NCI-H2081 (cell line): Measurements from ENCODE around the gene ALS2CL.

Experiments
- DNase-seq, 2 experiments: peaks; one replicate each; lab custom pipeline; 2025; lab: John Stamatoyannopoulos, UW

Gene ALS2CL

DNA sequence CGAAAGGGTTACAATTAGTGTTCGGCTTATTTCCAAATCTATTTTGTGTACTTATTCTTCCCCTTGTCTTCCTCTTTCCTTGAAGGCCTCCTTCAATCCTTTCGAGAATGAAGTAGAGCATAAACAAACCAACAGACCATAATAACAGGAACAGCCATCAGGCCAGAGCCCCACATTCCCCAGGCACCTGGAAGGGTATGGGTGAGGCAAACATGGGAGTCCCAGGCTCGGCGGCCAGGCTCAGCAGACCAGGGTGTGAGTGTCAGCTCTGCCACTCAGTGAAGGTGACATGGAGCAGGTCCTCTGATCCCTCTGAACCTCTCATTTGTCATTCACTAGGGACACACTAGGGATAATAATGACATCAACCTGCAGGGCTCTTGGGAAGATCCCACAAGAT, 13.8 kb downstream of the ALS2CL start:
- DNase-seq, result no peak

DNA sequence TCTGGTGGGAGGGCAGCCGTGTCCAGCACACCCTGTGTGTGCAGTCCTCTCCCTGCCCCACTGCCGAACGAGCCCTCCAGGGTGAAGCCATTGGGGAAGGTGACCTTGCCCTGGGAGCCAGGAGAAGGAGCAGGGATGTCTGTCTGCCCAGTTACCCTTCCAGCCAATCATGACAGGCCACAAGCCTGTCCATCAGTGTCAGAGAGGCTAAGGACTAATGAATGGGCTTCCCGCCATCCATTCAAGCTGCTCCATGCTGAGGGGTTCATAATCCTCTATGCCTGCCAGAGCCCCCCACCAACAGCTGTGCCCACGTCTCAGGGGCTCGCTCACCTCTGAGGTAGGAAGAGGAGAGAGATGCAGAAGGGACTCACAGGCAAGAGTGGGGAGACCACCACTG, 15.2 kb downstream of the ALS2CL start:
- no peak for DNase-seq

DNA sequence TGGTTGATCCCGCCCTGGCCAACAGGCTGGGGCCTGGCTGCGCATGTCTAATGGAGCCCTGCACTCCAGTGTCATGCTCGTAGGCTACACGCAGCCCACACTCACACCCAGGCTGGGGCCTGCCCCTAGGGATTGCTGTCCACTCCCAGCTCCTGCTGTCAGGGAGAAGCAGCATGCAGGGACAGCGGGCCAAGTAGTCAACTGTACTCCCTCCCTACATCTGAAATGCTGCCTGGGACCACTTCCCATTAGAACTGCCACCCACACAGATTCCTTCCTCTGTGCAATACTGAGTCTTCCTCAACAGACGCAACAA, 16.1 kb downstream of the ALS2CL start:
- no peak for DNase-seq

DNA sequence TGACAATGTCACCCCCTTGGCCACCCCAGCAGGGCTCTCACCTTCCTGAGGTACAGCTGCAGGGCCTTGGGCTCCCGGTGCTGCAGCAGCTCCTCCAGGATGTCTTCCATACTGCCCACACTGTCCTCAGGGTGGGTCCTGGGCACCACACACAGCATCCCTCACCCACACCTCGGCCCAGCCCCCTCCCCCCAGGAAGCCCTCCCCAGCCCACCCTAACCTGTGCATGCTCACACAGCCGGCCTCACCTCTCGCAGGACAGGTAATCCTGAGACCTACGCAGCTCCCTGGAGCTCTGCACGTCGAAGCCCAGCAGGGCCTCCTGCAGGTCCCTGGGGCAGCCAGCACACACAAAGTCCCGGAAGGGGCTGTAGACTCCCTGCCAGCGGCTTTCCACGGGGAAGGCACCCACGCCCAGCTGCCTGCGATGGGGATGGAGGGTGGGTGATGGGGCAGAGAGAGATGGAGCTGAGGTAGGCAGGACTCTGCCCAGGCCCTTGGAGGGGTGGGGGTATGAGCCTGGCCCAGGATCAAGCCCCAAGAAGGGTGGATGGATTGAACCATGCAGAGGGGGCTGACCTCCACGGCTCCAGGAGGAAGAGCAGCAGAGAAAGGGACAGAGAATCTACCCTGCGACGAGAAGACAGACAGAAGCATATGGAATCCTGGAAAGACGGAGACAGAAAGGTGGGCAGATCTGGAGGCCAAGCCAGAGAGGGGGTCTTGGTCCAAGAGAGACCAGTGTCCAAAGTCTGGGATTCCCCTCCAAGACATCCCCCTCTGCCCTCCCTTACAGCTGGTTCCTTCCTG, 16.7 kb downstream of the ALS2CL start:
- no peak for DNase-seq

DNA sequence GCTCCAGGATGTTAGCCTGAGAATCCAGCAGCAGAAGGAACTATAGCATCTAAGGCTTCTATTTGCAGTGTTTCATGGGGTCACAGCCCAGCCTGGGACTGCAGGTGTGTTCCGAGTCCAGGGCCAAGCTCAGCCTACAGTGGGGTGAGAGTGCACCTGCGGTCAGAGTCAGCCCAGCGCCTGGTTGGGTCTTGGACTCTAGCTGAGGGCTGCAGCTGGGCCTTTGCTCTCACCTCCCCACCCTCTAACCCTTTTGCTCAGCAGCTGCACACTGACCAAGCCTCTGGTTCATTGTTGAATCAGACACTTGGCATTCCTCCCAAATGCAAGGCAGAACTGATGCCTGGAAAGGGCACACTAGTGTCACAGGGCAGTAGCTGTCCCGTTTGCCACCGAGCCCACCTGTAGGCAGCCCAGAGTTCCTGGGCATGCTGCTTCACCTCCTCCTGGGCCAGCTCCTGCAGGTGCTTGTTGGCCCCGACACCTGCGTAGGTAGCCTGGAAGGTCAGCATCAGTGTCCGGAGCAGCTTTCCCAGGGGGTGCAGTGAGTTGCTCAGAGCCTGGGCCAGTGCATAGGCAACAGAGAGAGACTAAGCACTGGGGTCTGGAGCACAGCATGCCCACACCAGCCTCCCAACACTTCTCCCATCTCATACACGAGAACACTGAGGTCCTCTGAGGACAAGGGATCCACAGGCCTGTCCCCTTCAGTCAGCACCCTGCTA, 17.5 kb downstream of the ALS2CL start:
- no peak for DNase-seq

DNA sequence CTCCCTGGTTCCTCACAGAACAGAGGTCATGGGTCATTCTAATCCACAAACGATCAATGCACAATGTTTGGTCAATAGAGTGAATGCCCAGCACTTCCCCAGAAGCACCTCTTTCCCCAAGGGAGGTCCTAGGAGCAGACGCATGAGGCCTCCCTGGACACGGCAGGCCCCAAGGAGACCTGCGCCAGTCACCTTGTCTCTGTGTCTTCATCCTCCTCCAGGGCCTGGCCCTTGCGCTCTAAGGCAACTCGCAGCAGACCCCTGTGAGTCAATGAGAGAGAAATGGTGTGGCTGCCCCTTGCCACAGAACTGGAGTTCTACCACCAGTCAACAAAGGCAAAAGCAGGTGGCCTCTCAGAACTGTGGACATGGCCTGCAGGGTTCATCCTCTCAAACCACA, 18.1 kb downstream of the ALS2CL start:
- no peak for DNase-seq

DNA sequence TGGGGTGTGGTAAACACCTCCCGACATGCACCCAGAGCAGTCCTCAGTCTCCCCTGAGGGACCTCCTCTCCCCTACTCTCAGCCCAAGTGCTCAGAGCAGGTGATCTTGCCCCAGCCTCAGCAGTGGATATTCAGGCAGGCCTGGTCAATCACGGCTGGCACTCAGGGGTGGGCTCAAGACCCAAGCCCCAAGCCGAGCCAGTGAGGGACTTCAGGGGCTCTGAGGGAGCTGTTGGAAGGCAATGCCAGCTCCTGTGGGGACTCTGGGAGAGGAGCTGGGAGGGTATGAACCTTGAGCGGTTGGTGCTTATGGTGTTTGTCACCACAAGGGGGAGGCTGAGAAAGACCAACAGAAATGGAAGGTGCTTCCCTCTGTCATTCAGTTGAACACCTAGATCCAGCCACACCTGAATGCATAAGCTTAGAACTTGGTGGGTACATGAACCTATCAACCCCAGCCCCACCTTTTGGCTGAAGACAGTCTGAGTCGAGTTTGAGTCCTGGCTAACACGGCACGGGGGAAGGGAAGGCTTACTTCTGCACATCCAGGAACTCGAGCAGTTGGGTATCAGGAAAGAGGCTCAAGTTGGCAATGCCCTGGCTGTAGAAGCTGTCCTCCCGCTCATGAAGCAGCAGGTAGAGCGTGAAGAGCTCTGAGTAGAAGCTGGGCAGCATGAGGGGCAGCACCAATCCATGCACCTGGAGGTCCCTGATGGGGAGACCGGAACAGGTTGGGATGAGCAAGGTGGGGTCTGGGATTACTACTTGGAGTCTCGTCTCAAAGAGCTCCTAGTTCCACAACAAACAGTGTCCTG, 19.2 kb downstream of the ALS2CL start:
- no peak for DNase-seq

DNA sequence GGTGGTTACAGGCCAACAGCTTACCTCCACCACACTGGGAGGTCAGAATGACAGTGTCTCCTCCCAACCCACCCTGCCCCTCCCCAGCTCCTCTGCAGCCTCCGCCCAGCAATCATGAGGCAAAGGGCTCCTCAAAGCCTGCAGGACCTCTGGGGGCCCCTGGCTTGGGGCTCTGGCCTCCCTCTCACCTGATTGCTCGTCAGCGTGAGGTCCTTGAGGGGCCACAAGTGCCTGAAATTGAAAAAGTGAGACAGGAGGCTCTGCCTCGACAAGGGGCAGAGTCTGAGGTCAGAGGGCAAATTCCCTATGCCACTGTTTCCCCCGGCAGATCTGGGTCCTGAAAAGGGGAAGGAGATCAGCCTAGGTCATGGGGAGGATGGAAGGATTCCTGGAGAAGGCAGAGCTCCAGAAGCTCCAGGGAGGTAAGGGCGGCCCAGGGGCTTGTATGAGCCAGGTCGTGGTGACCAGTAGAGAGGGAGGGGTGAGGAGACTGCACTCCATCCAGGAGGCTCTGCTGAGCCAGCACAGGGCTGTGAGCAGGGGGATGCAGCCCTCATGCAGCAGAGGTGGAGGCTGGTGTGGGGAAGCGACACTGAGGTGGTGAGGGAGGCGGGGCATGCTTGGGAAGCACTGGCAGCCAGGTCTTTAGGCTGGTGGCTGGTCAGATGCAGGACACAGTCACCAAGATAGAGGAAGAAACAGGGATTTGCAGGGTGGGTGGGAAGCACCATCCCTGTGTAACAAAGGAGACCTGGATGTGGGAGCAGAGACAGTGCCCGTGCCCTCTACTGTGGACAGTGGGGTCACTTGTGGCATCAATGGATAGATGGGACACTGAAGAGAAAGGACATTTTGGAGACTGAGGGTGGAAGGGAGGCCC, 20.1 kb downstream of the ALS2CL start:
- DNase-seq, result no peak

DNA sequence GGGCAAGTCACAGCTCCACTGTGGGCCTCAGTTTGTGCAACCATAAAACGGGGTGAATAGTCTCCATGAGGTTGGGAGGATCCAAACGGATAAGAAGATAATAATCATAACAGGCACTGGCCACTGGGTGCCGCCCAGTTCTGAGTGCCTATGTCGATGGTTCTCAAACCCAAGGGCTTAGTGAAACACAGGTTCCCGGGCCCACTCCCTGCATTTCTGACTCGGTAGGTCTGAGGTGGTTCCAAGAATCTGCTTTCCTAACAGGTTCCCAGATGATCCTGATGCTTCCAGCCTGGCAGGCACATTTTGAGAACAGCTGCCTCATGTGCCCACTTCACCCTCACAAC, 21.2 kb downstream of the ALS2CL start:
- DNase-seq, result no peak

DNA sequence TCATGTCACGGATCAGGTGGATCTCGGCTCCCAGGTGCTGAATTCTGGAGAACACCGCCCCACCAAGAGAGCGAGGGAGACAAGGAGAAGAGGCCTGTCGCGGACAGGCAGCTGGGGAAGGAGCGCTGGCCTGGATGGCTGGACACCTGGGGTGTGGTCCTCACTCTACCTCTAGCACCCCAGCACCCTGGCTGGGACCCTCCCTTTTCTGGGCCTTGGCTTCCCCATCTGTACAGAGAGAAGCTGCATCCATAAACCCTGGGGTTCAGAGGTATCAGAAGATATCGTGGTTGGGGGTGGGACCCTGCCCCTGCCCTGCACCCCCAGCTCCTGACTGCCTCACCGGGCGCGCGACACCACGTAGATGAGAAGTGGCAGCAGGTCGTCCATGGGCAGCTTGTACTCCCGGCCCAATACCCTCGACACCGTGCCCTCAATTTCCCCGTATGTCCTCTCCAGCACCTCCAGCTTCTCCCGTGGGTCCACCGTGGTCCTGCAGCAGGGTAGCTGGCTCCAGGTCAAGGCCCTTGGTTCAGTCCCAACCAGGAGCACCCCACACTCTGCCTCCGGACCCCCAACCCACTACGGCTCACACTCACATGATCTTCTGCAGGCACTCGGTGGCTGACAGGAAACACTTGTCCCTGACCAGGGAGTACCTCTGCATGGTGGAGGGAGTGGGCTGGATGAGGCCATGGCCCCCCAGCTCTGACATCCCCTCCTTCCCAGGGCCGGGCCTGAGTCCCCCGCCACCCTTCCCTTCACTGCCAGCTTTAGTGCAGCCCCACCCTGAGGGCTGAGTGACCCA, 21.7 kb downstream of the ALS2CL start:
- DNase-seq, result no peak

DNA sequence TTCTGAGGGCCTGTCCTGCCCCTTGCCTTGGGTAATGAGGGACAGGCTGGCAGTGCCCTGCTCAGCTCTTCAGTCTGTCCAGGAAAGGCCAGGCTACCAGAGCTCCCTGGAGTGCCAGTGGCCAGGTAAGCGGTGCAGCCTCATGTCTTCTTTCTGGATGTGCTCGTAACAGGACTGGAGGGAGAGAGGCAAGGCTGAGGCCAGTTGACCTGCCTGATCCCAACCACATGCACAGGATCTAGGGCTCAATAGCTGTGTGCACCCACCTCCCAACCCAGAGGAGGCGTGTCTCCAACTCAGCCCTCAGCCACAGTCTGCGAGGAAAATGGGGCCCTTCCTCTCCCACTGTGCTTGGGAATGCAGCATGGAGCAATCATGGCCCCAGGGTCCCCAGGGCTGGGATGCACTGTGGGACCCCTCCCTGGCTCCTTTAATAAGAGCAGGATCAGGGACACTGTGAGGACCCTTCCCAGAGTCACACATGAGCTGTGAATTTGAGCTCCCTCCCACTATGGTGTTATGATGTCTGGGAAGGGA, 22.5 kb downstream of the ALS2CL start:
- no peak for DNase-seq

DNA sequence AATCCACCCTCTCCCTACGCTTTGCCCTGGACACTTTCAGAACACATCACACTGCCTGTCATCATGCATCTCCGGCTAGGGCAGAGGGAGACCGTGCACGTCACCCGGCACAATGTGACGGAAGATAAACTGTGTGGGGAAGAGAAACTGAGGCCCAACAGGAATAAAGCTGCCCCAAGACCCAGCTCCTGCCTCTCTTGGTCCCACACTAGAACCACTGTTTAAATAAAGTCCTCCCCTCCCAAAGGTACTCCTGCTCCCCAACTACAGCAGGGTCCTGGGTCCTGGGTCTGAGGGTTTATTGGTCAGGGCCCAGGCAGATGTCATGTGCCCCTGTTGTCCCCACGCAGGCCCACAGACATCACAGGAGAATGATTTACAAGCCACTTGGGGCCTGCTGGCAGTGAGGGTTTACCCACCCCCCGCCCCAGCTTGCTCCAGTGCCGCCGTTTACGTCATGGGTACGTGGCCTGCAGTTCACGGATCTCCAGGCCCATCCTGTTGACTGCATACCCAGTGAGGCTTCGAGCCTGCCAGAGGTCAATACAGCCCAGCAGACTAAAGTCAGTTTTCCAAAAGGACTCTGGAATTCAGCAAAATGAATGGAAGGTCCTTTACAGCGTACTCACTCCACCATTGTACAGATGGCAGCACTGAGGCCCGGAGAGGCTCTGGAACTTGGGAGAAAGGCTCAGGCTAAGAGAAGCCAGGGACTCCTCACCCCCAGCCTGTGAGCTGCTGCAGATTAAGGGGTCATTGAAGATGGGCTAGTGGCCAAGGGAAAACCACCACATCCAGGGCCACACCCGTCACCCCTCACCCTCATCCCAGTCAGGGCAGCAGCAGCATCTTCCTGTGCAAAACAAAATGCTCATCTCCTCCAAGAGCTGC, 23.2 kb downstream of the ALS2CL start:
- no peak for DNase-seq

DNA sequence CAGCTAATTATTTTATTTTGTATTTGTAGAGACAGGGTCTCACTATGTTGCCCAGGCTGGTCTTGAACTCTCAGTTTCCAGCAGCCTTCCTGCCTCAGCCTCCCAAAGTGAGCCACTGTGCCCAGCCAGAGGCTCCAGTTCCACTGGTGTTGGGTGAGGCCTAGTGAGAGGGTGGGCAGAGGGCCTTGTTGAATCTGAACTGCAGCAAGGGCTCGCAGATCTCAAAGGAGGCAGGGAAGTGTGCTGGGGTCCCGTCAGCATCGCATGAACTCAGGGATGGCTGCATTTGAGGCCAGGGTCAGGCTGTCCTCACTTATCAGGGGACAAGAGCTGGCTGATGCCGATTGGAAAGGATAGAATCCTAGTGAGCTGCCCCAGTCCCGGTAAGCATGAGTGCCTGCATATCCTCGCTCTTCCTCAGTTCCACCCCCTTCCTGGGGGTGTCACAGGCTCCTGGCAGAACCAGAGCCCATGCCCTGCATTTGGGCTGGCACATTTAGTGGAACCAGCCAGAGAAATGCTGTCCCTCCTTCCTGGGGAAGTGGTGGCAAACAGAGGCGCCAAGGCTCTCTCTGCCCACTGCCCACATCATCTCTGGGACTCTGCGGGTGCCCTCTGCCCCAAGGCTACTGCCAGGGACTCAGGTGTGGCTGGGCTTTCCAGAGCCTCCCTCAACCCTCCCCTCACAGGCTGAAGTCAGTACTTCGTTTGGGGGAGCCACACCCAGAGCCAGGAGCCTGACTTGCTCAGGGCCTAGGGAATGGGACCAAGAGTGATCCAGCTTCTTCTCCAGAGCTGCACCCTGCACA, 24.1 kb downstream of the ALS2CL start:
- DNase-seq, result no peak

DNA sequence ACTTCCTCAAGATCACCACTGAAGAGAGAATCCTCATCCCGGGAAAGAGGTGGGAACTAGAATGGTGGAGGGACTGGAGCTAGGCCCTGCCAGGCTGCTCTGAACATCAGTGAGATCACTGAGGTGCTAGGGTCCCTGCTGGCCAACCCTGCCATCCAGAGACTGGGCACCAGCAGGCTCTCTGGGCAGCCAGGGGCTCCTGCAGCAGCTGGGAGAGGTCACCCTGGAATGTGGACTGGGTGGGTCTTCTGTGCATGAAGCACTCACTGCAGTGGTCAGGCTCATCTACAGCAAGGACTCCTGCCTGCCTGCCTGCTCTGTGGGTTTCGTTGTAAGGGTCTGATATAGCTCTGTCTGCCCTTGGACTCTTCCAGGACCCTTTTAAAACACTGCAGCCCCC, 24.9 kb downstream of the ALS2CL start:
- DNase-seq, result no peak

DNA sequence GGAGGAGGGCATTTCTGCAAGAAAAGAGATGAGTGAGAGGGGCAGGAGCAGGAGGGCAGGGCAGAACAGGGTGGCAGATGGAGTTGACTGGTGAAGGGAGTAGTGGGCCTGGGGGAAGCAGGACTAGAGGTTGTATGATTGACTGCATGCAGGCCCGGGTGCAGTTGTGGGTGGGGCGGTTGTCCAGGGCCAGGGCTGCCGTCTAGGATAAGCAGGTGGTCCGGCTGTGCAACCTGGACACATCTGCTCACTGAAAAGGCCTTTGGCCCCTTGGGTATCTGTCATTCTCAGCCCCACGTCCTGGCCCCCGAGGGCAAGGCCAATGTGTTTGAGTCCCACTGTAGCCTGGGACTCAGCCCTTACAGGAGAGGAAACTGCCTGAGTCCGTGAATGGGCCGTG, 25.4 kb downstream of the ALS2CL start:
- no peak for DNase-seq

DNA sequence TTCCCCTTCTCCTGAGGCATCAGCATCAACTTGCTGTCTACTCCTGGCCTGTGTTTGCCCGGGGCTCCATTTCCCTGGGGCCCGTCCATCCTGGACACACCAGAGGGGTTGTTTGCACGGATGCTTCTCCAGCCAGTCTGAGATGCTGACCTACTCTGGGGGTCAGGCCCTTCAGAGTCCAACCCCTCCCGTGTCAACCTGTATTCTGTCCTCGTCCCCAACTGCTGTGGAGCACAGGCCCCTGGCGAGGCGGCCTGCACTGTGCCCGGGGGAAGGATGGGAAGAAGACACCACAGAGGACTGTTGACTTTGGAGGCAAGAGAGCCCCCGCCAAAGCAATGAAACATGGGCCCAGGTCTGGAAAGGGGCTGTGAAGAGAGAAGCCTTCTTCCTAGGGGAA, 25.8 kb downstream of the ALS2CL start:
- no peak for DNase-seq

DNA sequence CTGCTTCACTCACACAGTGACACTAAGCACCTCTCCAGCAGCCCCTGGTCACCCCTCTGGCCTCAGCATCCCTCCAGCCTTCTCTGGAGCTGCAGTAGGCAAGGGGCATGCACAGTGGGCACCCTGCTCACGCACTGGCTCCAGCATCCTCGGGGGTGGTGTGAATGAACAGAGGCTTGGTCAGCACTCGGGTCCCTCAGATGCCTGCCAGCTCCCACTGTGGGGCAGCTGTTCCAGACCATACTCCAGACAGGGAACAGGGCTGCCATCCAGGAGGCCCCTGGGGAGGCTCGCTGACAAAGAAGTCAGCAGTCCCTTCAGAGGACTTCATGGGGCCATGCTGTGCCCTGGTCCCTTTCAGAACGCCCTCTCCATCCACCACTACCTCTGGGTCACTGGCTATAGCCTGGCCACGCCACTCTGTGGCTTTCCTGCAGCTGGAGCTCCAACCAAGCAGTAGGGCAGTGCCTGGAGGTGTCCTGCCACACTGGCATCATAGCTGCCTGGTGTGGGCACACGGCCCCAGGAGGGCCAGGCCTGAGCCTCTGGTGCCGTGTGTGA, 26.3 kb downstream of the ALS2CL start:
- DNase-seq, result no peak

DNA sequence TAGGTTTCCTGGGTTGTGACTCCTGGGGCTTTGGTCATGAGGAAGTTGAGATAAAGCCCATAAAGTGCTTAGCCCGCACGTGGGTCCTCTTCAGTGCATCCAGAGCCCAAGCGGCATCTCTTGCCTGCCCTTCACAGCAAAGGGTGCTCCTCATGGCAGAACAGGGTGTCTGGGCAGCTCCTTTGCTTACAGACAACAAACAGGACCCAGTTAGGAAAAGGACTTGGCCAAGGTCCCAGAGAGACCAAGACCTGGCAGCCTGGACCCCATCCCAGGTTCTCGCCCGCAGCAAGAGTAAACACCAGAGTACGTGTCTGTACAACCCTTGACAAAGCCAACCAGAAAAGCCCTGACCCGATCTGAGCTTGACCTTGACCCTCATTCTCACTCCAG, 27.0 kb downstream of the ALS2CL start:
- peak in 1 of 2 experiments; percentile 57 for DNase-seq
